MM.1S (cell line): ENCODE measurements around the gene EGFL8.
A peak's percentile ranks its signal among the peaks of the same experiment; 100 is the strongest.

Experiments used
- DNase-seq: peaks from one replicate; pipeline ENCODE4 v3.0.0-alpha.2; 2015
- H2AFZ ChIP-seq: fragments of 300-600 bp; sonication (generic); 2 replicates; pipeline ENCODE4 v1.6.0; 2016; ENCODE audit warnings: antibody characterized with exemption, low read length
- H3F3A ChIP-seq: fragments of 300-600 bp; sonication (generic); 2 replicates; pipeline ENCODE4 v1.6.1; 2016; ENCODE audit warnings: mild to moderate bottlenecking, antibody characterized with exemption, low read length, moderate library complexity, mixed read lengths; ENCODE audit not compliant: insufficient read depth
- H3K27ac ChIP-seq: fragments of 300-600 bp; sonication (generic); 2 replicates; pipeline ENCODE4 v1.5.1; 2016; ENCODE audit warnings: mild to moderate bottlenecking, low read length
- H3K27me3 ChIP-seq: fragments of 300-600 bp; sonication (generic); replicated peaks from 2 replicates; pipeline ENCODE4 v1.6.0; 2016; ENCODE audit warnings: low read length; ENCODE audit not compliant: insufficient read depth
- H3K36me3 ChIP-seq: fragments of 300-600 bp; sonication (generic); replicated peaks from 2 replicates; pipeline ENCODE4 v1.6.1; 2016; ENCODE audit warnings: mild to moderate bottlenecking, low read length, mixed read lengths; ENCODE audit not compliant: insufficient read depth
- H3K4me1 ChIP-seq: fragments of 300-600 bp; sonication (generic); 2 replicates; pipeline ENCODE4 v1.6.1; 2016; ENCODE audit warnings: low read length, mixed read lengths
- H3K4me2 ChIP-seq: fragments of 300-600 bp; sonication (generic); 2 replicates; pipeline ENCODE4 v1.6.0; 2016; ENCODE audit warnings: low read depth, low read length
- H3K4me3 ChIP-seq: fragments of 300-600 bp; sonication (generic); 2 replicates; pipeline ENCODE4 v1.5.1; 2016; ENCODE audit warnings: low read length, mixed read lengths
- H3K79me2 ChIP-seq: fragments of 300-600 bp; sonication (generic); 2 replicates; pipeline ENCODE4 v1.6.1; 2016; ENCODE audit warnings: mixed run types, low read length, mixed read lengths
- H3K9ac ChIP-seq: fragments of 300-600 bp; sonication (generic); 2 replicates; pipeline ENCODE4 v1.6.1; 2016; ENCODE audit warnings: low read length, mixed read lengths
- H3K9me2 ChIP-seq: fragments of 300-600 bp; sonication (generic); replicated peaks from 2 replicates; pipeline ENCODE4 v1.6.1; 2016; ENCODE audit warnings: mild to moderate bottlenecking, low read length, mixed read lengths; ENCODE audit not compliant: insufficient read depth
- H3K9me3 ChIP-seq: fragments of 300-600 bp; sonication (generic); replicated peaks from 2 replicates; pipeline ENCODE4 v1.6.1; 2016; ENCODE audit warnings: mild to moderate bottlenecking, low read length, mixed read lengths; ENCODE audit not compliant: insufficient read depth
- H4K20me1 ChIP-seq: fragments of 300-600 bp; sonication (generic); 2 replicates; pipeline ENCODE4 v1.6.1; 2016; ENCODE audit warnings: mild to moderate bottlenecking, low read length, moderate library complexity, mixed read lengths; ENCODE audit not compliant: insufficient read depth
- EZH2 ChIP-seq: fragments of 300-600 bp; sonication (generic); optimal IDR thresholded peaks from 2 replicates; pipeline ENCODE3; 2017; ENCODE audit warnings: low read depth, mild to moderate bottlenecking, antibody characterized with exemption, low read length, mixed read lengths
- EZH2phosphoT487 ChIP-seq: fragments of 300-600 bp; sonication (generic); IDR thresholded peaks from 2 replicates; pipeline ENCODE4 v1.6.1; 2018; ENCODE audit warnings: antibody characterized with exemption, low read length
- TF ChIP-seq, protein P1 (sequence below): fragments of 300-600 bp; sonication (generic); IDR thresholded peaks from 2 replicates; pipeline ENCODE4 v1.5.1; 2016; ENCODE audit warnings: antibody characterized with exemption, low read length, mixed read lengths

Gene EGFL8

DNA sequence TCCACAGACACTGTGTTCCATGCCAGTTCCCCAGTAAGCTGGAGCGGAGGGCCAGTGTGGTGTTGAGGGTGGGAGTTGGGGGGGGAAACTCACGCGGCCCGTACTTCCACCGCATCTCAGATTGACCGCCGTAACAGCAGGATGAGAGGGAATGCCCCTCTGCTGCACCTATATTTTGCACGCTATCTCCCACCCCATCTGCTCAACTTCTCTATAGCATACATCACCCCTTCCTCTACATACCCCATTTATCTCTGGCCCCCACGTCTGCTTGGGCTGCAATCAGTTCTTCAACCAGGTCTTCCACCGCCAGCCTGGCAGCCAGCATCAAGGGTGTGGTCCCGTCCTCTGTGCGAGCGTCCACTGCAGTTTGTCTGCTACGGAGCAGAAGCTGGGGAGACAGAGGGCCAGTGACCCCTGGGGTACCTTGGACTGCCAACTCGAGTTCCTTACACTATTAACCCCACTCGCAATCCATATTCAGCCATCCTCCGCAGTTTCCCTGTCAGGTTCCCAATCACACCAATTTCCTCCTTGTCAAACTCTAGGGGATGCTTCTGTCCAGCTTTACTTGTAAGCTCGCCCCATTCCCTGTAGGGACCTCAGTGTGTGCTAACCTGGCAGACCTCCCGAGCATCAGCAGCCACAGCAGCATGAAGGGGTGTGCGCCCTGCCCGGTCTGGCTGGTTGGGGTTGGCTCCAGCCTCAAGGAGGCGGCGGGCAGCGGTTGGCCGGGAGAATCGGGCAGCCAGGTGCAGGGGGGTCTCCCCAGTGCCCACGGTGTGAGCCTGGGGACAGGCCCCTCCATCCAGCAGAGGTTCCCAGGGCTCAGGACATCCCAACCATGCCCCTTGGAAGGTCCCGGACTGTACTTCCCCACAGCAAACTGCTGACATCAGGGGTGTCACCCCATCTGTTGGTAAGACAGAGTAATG lies 32.6 kb downstream of the EGFL8 start:
- no peaks in the 10 kb centered on the region for H4K20me1 ChIP-seq
- peak; percentile 29 for DNase-seq
- no peak for TF ChIP-seq EZH2
- TF ChIP-seq, protein P1, sequence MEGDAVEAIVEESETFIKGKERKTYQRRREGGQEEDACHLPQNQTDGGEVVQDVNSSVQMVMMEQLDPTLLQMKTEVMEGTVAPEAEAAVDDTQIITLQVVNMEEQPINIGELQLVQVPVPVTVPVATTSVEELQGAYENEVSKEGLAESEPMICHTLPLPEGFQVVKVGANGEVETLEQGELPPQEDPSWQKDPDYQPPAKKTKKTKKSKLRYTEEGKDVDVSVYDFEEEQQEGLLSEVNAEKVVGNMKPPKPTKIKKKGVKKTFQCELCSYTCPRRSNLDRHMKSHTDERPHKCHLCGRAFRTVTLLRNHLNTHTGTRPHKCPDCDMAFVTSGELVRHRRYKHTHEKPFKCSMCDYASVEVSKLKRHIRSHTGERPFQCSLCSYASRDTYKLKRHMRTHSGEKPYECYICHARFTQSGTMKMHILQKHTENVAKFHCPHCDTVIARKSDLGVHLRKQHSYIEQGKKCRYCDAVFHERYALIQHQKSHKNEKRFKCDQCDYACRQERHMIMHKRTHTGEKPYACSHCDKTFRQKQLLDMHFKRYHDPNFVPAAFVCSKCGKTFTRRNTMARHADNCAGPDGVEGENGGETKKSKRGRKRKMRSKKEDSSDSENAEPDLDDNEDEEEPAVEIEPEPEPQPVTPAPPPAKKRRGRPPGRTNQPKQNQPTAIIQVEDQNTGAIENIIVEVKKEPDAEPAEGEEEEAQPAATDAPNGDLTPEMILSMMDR = peak; percentile 10; the same call in 1 of the 2 replicates
- H3K27me3 ChIP-seq = peaks cover 21% of the 10 kb centered on the region
- H3K4me2 ChIP-seq = peak overlapping the region; percentile 88
- no peaks in the 10 kb centered on the region for H3K36me3 ChIP-seq
- H3K9ac ChIP-seq = peak overlapping the region; percentile 98
- no peaks in the 10 kb centered on the region for H3K9me3 ChIP-seq
- no peaks in the 10 kb centered on the region for H3K9me2 ChIP-seq
- peaks cover 7% of the 10 kb centered on the region for H3K79me2 ChIP-seq
- H3K27ac ChIP-seq = peak overlapping the region; percentile 91; the same call in 1 of the 2 replicates
- peak overlapping the region; percentile 60 for H2AFZ ChIP-seq
- peak overlapping the region; percentile 83 for H3K4me3 ChIP-seq
- peaks cover 20% of the 10 kb centered on the region for H3K4me1 ChIP-seq
- peaks cover 15% of the 10 kb centered on the region; the same call in 1 of the 2 replicates for H3F3A ChIP-seq

DNA sequence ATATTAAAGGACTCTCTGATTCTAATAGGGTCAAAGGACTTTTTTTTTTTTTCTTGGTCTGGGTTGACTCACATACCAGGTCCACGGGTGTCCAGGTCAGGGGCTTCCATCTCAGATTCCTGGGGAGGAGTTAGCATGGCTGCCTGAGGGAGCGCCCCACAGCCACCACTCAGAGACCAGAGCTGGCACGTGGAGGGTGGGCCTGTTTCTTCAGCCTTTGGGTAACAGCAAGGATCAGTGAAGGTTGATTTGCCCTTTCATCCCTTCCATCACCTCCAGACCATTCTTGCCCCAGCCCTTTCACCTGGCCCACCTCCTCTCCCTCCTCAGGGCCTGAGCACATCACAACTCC lies 33.9 kb downstream of the EGFL8 start:
- TF ChIP-seq, protein P1 = no peak
- no peak for TF ChIP-seq EZH2
- TF ChIP-seq EZH2phosphoT487 = no peak
- Histone ChIP-seq H3K9me2 (no peaks in the 10 kb centered on the region), H3K9ac (no peak overlapping the region), H3K4me3 (no peak overlapping the region), H3K27ac (no peak overlapping the region), H2AFZ (no peak overlapping the region), H4K20me1 (no peaks in the 10 kb centered on the region), H3K79me2 (no peaks in the 10 kb centered on the region), H3K4me1 (peaks cover 13% of the 10 kb centered on the region), H3K9me3 (no peaks in the 10 kb centered on the region), H3K36me3 (no peaks in the 10 kb centered on the region), H3F3A (peaks cover 15% of the 10 kb centered on the region; the same call in 1 of the 2 replicates), H3K27me3 (peaks cover 21% of the 10 kb centered on the region), H3K4me2 (no peak overlapping the region)
- no peak for DNase-seq

DNA sequence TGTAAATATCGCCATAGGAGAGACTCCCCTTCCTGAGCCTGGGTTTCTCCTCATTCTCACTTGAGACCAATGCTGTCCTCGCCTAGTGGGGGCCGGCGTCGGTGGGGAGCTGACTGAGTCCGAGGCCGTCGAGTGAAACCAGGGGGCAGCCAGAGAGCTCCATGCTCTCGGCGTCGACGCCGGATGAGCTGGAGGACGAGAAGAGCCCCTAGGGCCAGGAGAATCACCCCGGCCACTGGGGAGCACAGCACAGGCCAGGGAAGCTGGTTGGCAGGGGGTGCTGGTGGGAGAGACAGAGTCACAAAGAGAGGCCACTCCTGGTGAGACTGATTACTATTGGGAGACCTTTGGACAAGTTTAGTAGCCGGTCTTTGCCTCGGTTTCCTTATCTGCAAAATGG lies 34.5 kb downstream of the EGFL8 start:
- TF ChIP-seq, protein P1 = no peak
- TF ChIP-seq EZH2 (no peak), EZH2phosphoT487 (no peak)
- Histone ChIP-seq H3K36me3 (no peaks in the 10 kb centered on the region), H3K4me1 (peaks cover 9% of the 10 kb centered on the region), H3K9me2 (no peaks in the 10 kb centered on the region), H3K27me3 (peaks cover 24% of the 10 kb centered on the region), H3K4me3 (no peak overlapping the region), H2AFZ (no peak overlapping the region), H3K79me2 (no peaks in the 10 kb centered on the region), H3K9ac (no peak overlapping the region), H4K20me1 (no peaks in the 10 kb centered on the region), H3K27ac (no peak overlapping the region), H3K9me3 (no peaks in the 10 kb centered on the region), H3F3A (peaks cover 10% of the 10 kb centered on the region; the same call in 1 of the 2 replicates), H3K4me2 (no peak overlapping the region)
- no peak for DNase-seq
